Stimulated activated CD4-positive, alpha-beta T cell treated with anti-CD3 and anti-CD28 coated beads, Interleukin-12 subunit alpha, Interleukin-12 subunit beta, amount 100 ng/mL, for 4 hours (primary cell): Measurements from ENCODE around the gene KTN1.

Experiments
- DNase-seq: peaks from one replicate; pipeline ENCODE4 v3.0.0-alpha.2; 2020

The KTN1 gene

GRCh38 chr14:55722054-55722453 lies 142.0 kb downstream of the KTN1 start:
- DNase-seq = no peak

GRCh38 chr14:55724736-55725135 lies 144.7 kb downstream of the KTN1 start:
- no peak for DNase-seq

- DNase-seq = no peak
Measured at GRCh38 chr14:55730592-55731310, 150.7 kb downstream of the KTN1 start.

- DNase-seq = no peak
Measured at GRCh38 chr14:55731311-55731872, 151.4 kb downstream of the KTN1 start.

- peak; percentile 33 for DNase-seq
Measured at GRCh38 chr14:55731881-55732498, 152.0 kb downstream of the KTN1 start.

GRCh38 chr14:55733599-55733998 lies 153.6 kb downstream of the KTN1 start:
- no peak for DNase-seq
